ENCODE measurements around the gene RELCH.

RELCH gene

GRCh38 chr18:62282188-62282629 is 95.2 kb downstream of the RELCH start:
- Mint-ChIP-seq H3K4me3 (no peak overlapping the region), H3K4me1 (no peaks in the 10 kb centered on the region), H3K27me3 (ENCODE audit: low read depth, poor library complexity) (no peaks in the 10 kb centered on the region), H3K36me3 (ENCODE audit: low read depth) (peaks cover 35% of the 10 kb centered on the region), H3K9me3 (no peaks in the 10 kb centered on the region), H3K27ac (no peak overlapping the region)
- DNase-seq = no peak
- no peak for TF ChIP-seq CTCF (IDR thresholded peaks at IDR 0.05)

GRCh38 chr18:62284637-62285036 is 97.6 kb downstream of the RELCH start:
- no peak overlapping the region for H3K4me3 Mint-ChIP-seq
- H3K36me3 Mint-ChIP-seq (ENCODE audit: low read depth) = peaks cover 41% of the 10 kb centered on the region
- no peak overlapping the region for H3K27ac Mint-ChIP-seq
- no peaks in the 10 kb centered on the region for H3K4me1 Mint-ChIP-seq
- H3K9me3 Mint-ChIP-seq = no peaks in the 10 kb centered on the region
- no peaks in the 10 kb centered on the region for H3K27me3 Mint-ChIP-seq (ENCODE audit: low read depth, poor library complexity)
- no peak for TF ChIP-seq CTCF (IDR thresholded peaks at IDR 0.05)
- no peak for DNase-seq

GRCh38 chr18:62285281-62285680 is 98.2 kb downstream of the RELCH start:
- Mint-ChIP-seq H3K9me3 (no peaks in the 10 kb centered on the region), H3K4me3 (no peak overlapping the region), H3K4me1 (no peaks in the 10 kb centered on the region), H3K27me3 (ENCODE audit: low read depth, poor library complexity) (no peaks in the 10 kb centered on the region), H3K27ac (peak overlapping the region; percentile 26), H3K36me3 (ENCODE audit: low read depth) (peaks cover 41% of the 10 kb centered on the region)
- DNase-seq = no peak
- no peak for TF ChIP-seq CTCF (IDR thresholded peaks at IDR 0.05)

- TF ChIP-seq CTCF (IDR thresholded peaks at IDR 0.05) = no peak
- H3K9me3 Mint-ChIP-seq = no peaks in the 10 kb centered on the region
- no peak for DNase-seq
- H3K36me3 Mint-ChIP-seq (ENCODE audit: low read depth) = peaks cover 34% of the 10 kb centered on the region
- H3K4me3 Mint-ChIP-seq = no peak overlapping the region
- no peaks in the 10 kb centered on the region for H3K4me1 Mint-ChIP-seq
- H3K27me3 Mint-ChIP-seq (ENCODE audit: low read depth, poor library complexity) = no peaks in the 10 kb centered on the region
- no peak overlapping the region for H3K27ac Mint-ChIP-seq
Observed at GRCh38 chr18:62287781-62288664, 101.0 kb downstream of the RELCH start.

- no peaks in the 10 kb centered on the region for H3K9me3 Mint-ChIP-seq
- DNase-seq = no peak
- no peak for TF ChIP-seq CTCF (IDR thresholded peaks at IDR 0.05)
- no peaks in the 10 kb centered on the region for H3K4me1 Mint-ChIP-seq
- H3K27me3 Mint-ChIP-seq (ENCODE audit: low read depth, poor library complexity) = no peaks in the 10 kb centered on the region
- H3K27ac Mint-ChIP-seq = no peak overlapping the region
- no peak overlapping the region for H3K4me3 Mint-ChIP-seq
- H3K36me3 Mint-ChIP-seq (ENCODE audit: low read depth) = peaks cover 30% of the 10 kb centered on the region
Observed at GRCh38 chr18:62288665-62289008, 101.6 kb downstream of the RELCH start.

- Mint-ChIP-seq H3K9me3 (no peaks in the 10 kb centered on the region), H3K27me3 (ENCODE audit: low read depth, poor library complexity) (no peaks in the 10 kb centered on the region), H3K4me3 (no peak overlapping the region), H3K27ac (no peak overlapping the region), H3K4me1 (no peaks in the 10 kb centered on the region), H3K36me3 (ENCODE audit: low read depth) (peaks cover 30% of the 10 kb centered on the region)
- DNase-seq = no peak
- TF ChIP-seq CTCF (IDR thresholded peaks at IDR 0.05) = no peak
Observed at GRCh38 chr18:62289047-62289446, 102.0 kb downstream of the RELCH start.
